ENCODE data around the gene POU2F1.

DNA sequence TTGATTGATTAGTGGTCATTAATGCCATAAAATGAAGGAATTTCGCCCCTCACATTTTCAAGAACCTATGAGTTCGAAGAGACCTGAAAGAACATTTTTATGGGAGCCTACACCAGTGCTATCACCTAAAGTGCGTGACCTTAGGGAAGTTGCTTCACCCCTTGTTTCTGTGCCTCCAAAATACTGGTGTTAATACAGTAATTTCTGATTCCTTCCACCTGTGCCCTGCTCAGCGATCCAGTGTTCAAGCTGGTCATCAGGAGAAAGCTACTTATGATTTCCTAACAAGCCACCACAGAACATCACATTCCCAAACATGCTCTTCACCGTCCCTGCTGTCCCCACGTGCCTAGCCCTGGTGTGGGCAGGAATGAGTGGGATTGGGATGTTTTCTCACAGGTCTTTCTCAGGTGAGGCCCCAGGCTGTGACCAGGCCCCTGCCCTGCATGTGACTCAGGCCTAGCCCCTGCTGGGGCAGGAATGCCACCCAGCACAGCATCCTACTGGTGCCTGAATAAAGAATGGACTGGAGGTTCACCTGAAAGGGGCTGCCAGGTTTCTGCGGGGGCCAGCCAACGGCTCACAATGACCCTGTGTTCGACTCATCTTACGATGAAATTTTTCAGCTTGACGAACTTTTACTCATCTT, 237.4 kb downstream of the POU2F1 start:
- TF ChIP-seq, protein P1, sequence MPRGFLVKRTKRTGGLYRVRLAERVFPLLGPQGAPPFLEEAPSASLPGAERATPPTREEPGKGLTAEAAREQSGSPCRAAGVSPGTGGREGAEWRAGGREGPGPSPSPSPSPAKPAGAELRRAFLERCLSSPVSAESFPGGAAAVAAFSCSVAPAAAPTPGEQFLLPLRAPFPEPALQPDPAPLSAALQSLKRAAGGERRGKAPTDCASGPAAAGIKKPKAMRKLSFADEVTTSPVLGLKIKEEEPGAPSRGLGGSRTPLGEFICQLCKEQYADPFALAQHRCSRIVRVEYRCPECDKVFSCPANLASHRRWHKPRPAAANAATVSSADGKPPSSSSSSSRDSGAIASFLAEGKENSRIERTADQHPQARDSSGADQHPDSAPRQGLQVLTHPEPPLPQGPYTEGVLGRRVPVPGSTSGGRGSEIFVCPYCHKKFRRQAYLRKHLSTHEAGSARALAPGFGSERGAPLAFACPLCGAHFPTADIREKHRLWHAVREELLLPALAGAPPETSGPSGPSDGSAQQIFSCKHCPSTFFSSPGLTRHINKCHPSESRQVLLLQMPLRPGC (tag by site-specific recombination; IDR thresholded peaks at IDR 0.05), result no peak
- TF ChIP-seq GLI4 (tag by site-specific recombination; IDR thresholded peaks at IDR 0.05), result no peak
- TF ChIP-seq SALL2 (tag by site-specific recombination; IDR thresholded peaks at IDR 0.05; ENCODE audit: borderline replicate concordance), result no peak
- TF ChIP-seq, protein P2, sequence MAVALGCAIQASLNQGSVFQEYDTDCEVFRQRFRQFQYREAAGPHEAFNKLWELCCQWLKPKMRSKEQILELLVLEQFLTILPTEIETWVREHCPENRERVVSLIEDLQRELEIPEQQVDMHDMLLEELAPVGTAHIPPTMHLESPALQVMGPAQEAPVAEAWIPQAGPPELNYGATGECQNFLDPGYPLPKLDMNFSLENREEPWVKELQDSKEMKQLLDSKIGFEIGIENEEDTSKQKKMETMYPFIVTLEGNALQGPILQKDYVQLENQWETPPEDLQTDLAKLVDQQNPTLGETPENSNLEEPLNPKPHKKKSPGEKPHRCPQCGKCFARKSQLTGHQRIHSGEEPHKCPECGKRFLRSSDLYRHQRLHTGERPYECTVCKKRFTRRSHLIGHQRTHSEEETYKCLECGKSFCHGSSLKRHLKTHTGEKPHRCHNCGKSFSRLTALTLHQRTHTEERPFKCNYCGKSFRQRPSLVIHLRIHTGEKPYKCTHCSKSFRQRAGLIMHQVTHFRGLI (tag by site-specific recombination; IDR thresholded peaks at IDR 0.05), result no peak
- TF ChIP-seq ZNF23 (tag by site-specific recombination; IDR thresholded peaks at IDR 0.05; ENCODE audit: borderline replicate concordance), result no peak
- TF ChIP-seq, protein P3, sequence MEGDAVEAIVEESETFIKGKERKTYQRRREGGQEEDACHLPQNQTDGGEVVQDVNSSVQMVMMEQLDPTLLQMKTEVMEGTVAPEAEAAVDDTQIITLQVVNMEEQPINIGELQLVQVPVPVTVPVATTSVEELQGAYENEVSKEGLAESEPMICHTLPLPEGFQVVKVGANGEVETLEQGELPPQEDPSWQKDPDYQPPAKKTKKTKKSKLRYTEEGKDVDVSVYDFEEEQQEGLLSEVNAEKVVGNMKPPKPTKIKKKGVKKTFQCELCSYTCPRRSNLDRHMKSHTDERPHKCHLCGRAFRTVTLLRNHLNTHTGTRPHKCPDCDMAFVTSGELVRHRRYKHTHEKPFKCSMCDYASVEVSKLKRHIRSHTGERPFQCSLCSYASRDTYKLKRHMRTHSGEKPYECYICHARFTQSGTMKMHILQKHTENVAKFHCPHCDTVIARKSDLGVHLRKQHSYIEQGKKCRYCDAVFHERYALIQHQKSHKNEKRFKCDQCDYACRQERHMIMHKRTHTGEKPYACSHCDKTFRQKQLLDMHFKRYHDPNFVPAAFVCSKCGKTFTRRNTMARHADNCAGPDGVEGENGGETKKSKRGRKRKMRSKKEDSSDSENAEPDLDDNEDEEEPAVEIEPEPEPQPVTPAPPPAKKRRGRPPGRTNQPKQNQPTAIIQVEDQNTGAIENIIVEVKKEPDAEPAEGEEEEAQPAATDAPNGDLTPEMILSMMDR (tag by site-specific recombination; IDR thresholded peaks at IDR 0.05), result no peak
- no peak for TF ChIP-seq TCF7L2 (IDR thresholded peaks at IDR 0.05; ENCODE audit: borderline replicate concordance, low read depth, low read length)
- no peak for TF ChIP-seq ZNF140 (tag by site-specific recombination; IDR thresholded peaks at IDR 0.05)

Measured in HEK293 (cell line).